Lower lobe of right lung (tissue), 2 donors: ENCODE measurements around the gene YLPM1. TPM values are rescaled to one million over a fixed set of nuclear protein-coding genes. Genes with fewer than 3 reads are reported as not detected.

Experiments used
- ATAC-seq, 2 donors: fragments of 200-7000 bp; cut with Tn5 transposase; one replicate each; pipeline ENCODE4 v1.9.1; 2020 to 2022; ENCODE audit warnings: mild to moderate bottlenecking in 2 of 2, moderate library complexity in 2 of 2
- DNase-seq: peaks from one replicate; pipeline ENCODE4 v3.0.0-alpha.2; 2020
- H3K27ac ChIP-seq: fragments of 200-600 bp; one replicate; pipeline ENCODE4 v1.8.0; 2022
- H3K27me3 ChIP-seq: fragments of 200-600 bp; one replicate; pipeline ENCODE4 v1.8.0; 2022; ENCODE audit warnings: low read depth
- H3K36me3 ChIP-seq: fragments of 200-600 bp; one replicate; pipeline ENCODE4 v1.8.0; 2022; ENCODE audit warnings: mild to moderate bottlenecking
- H3K4me1 ChIP-seq: fragments of 200-600 bp; one replicate; pipeline ENCODE4 v1.8.0; 2022
- H3K4me3 ChIP-seq: fragments of 200-600 bp; one replicate; pipeline ENCODE4 v1.8.0; 2022; ENCODE audit warnings: mild to moderate bottlenecking
- H3K9me3 ChIP-seq: fragments of 200-600 bp; one replicate; pipeline ENCODE4 v1.8.0; 2022
- CTCF ChIP-seq: fragments of 200-600 bp; IDR thresholded peaks from one replicate; pipeline ENCODE4 v1.8.0; 2022; ENCODE audit warnings: antibody characterized with exemption, mild to moderate bottlenecking
- intact Hi-C: fragments of 100-400 bp; cut with DNase I; formaldehyde crosslinking; loops from one replicate; pipeline ENCODE4 v1.11.0; 2022
- total RNA-seq: library from RNA; stranded (reverse); fragmentation: NEBNext Ultra II Directional; extraction: Animal tissue kit (Norgen Biotek cat#: 25700); gene quantifications from one replicate; pipeline ENCODE4 v1.2.1, GENCODE V29; 2021
- donor health status: DM: no; HTN: yes; CAD: no; lungs with severe emphysema.

Gene YLPM1
- total RNA-seq, 1 donor from 2014 or later, result 58.0 TPM

- ATAC-seq (peak; percentile 73), DNase-seq (peak; percentile 69)
- no peaks in the 10 kb centered on the region for H3K9me3 ChIP-seq
Measured at GRCh38 chr14:74882103-74882920, 119.2 kb downstream of the YLPM1 start.

More at GRCh38 chr14:74882103-74882920, 119.2 kb downstream of the YLPM1 start:
- Histone ChIP-seq H3K27ac (peak overlapping the region; percentile 95), H3K27me3 (no peaks in the 10 kb centered on the region), H3K4me1 (peaks cover 52% of the 10 kb centered on the region), H3K36me3 (peaks cover 30% of the 10 kb centered on the region), H3K4me3 (peak overlapping the region; percentile 95)
- no peak for TF ChIP-seq CTCF
- intact Hi-C loops, result no loop called here

Other genes starting within 250 kb of the YLPM1 start
- gene LTBP2, start 151.1 kb upstream of the YLPM1 start, total RNA-seq, result 39.5 TPM
- gene AREL1, start 50.2 kb upstream of the YLPM1 start, total RNA-seq, result 29.1 TPM
- gene FCF1, start 50.2 kb upstream of the YLPM1 start, total RNA-seq, result 48.6 TPM
- 0.12 TPM for gene PROX2, start 112.8 kb downstream of the YLPM1 start, total RNA-seq
- 82.7 TPM for gene DLST, start 118.6 kb downstream of the YLPM1 start, total RNA-seq
- 2.0 TPM for gene RPS6KL1, start 159.9 kb downstream of the YLPM1 start, total RNA-seq
- 3.0 TPM for gene PGF, start 192.3 kb downstream of the YLPM1 start, total RNA-seq
- gene EIF2B2, start 239.6 kb downstream of the YLPM1 start, total RNA-seq, result 30.4 TPM